DND-41 (cell line): ENCODE data around the gene CEP112.

ENCODE experiments used
- EZH2 ChIP-seq: IDR thresholded peaks from 3 replicates; pipeline ENCODE4 v1.6.1; 2012; ENCODE audit warnings: borderline replicate concordance, low read depth, mild to moderate bottlenecking, moderate library complexity, low read length, inconsistent platforms; ENCODE audit not compliant: severe bottlenecking
- TF ChIP-seq, protein P1 (sequence below): IDR thresholded peaks from 2 replicates; pipeline ENCODE4 v1.5.1; 2012; ENCODE audit warnings: borderline replicate concordance, low read length, moderate library complexity, mild to moderate bottlenecking; ENCODE audit not compliant: poor library complexity, severe bottlenecking; ENCODE audit errors: extremely low read depth

DNA sequence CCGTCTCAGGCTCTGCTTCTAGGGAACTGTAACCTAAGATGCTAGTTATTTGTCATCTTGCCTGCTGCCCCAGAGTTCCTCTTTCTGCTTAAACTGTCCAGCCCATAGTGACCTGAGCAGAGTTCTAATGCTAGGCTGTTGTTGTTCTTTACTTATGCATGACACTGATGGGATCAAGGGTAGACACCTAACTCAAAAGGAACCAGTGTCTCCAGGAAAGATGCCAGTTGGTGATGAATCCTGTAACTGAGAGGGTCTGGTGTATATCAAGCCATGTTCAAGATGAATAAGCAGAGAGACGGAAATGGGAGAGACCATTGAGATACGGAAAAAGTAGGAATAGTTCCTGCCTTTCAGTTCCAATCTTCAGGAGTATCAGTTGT, 23.6 kb upstream of the CEP112 start:
- TF ChIP-seq, protein P1, sequence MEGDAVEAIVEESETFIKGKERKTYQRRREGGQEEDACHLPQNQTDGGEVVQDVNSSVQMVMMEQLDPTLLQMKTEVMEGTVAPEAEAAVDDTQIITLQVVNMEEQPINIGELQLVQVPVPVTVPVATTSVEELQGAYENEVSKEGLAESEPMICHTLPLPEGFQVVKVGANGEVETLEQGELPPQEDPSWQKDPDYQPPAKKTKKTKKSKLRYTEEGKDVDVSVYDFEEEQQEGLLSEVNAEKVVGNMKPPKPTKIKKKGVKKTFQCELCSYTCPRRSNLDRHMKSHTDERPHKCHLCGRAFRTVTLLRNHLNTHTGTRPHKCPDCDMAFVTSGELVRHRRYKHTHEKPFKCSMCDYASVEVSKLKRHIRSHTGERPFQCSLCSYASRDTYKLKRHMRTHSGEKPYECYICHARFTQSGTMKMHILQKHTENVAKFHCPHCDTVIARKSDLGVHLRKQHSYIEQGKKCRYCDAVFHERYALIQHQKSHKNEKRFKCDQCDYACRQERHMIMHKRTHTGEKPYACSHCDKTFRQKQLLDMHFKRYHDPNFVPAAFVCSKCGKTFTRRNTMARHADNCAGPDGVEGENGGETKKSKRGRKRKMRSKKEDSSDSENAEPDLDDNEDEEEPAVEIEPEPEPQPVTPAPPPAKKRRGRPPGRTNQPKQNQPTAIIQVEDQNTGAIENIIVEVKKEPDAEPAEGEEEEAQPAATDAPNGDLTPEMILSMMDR: no peak
- no peak for TF ChIP-seq EZH2
